Measurements from ENCODE around the gene SDR42E2.

SDR42E2 gene

GRCh38 chr16:22192261-22193062 lies 30.2 kb downstream of the SDR42E2 start:
- DNase-seq, result peak in 12 of 14 donors; percentile 14 to 63 (median 40)

GRCh38 chr16:22193063-22193411 lies 30.7 kb downstream of the SDR42E2 start:
- no peak for DNase-seq

- DNase-seq, result peak in 2 of 14 donors; percentile 9 to 33
Measured at GRCh38 chr16:22194707-22195444, 32.6 kb downstream of the SDR42E2 start.

GRCh38 chr16:22195445-22195694 lies 33.1 kb downstream of the SDR42E2 start:
- peak in 1 of 14 donors; percentile 41 for DNase-seq

GRCh38 chr16:22195695-22196558 lies 33.6 kb downstream of the SDR42E2 start:
- peak; percentile 25 to 91 (median 86) for DNase-seq

- peak in 1 of 14 donors; percentile 19 for DNase-seq
Measured at GRCh38 chr16:22196559-22197168, 34.4 kb downstream of the SDR42E2 start.

DNA sequence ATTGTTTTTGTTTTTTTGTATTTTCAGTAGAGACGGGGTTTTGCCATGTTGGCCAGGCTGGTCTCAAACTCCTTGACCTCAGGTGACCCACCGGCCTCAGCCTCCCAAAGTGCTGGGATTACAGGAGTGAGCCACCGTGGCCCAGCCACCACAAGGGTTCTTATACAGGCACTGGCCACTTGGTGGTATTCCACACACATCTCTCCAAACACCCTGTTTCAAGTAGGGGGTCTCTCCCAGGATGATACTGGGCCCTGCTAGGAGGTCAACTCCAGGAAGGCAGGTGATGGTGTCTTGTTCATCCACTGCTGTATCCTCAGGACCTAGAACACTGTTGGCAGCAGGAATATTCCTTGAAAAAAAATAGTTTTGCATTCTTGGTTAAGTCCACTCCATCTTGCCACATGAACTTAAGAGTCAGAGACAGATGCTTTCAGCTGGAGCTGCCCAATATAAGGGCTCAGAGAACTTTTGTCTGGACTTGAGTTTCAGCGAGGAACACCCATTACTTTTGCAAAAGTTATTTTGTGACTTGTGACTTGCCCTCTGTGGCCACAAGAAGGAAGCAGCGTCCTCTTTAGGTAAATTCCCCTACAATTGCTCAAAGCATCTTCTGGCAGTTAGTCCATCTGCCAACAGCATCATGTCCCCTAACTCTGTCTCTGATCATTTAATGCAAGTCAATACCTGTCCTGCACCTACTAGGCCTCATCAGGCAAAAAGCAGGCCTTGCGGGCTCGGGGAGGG lies 36.4 kb downstream of the SDR42E2 start:
- DNase-seq, result no peak

DNA sequence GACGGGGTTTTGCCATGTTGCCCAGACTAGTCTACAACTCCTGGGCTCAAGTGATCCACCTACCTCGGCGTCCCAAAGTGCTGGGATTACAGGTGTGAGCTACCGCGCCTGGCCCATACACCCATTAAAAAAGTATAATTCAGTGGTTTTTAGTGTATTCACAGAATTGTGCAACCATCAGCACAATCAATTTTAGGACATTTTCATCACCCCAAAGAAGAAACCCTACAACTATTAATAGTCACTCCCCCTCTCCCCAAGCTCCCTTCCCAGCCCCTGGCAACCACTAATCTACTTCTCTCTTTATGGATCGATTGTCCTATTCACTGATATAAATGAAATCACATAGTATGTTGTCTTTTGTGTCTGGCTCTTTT lies 39.9 kb downstream of the SDR42E2 start:
- DNase-seq, result no peak

- DNase-seq, result no peak
Measured at GRCh38 chr16:22203091-22203490, 40.8 kb downstream of the SDR42E2 start.

- no peak for DNase-seq
Measured at GRCh38 chr16:22204091-22204655, 41.9 kb downstream of the SDR42E2 start.

DNA sequence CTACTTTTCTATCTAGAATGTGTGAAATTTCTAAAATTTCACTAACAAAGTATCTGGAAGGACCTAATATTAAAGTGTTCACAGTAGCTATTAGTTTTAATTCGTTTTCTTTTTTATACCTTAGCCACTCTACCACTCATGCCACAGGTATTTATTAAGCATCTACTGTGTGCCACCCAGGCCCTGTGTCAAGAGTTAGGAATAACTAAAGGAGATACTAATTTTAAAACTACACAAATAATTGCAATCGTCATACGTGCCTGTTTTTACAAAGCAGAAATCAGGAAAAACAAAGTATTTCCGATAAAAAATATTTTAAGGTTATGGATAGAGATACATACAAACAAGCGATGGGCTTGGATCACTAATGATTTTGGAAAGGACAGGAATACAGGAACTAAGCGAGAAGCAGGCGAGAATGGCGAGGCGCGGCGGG lies 43.3 kb downstream of the SDR42E2 start:
- no peak for DNase-seq

DNA sequence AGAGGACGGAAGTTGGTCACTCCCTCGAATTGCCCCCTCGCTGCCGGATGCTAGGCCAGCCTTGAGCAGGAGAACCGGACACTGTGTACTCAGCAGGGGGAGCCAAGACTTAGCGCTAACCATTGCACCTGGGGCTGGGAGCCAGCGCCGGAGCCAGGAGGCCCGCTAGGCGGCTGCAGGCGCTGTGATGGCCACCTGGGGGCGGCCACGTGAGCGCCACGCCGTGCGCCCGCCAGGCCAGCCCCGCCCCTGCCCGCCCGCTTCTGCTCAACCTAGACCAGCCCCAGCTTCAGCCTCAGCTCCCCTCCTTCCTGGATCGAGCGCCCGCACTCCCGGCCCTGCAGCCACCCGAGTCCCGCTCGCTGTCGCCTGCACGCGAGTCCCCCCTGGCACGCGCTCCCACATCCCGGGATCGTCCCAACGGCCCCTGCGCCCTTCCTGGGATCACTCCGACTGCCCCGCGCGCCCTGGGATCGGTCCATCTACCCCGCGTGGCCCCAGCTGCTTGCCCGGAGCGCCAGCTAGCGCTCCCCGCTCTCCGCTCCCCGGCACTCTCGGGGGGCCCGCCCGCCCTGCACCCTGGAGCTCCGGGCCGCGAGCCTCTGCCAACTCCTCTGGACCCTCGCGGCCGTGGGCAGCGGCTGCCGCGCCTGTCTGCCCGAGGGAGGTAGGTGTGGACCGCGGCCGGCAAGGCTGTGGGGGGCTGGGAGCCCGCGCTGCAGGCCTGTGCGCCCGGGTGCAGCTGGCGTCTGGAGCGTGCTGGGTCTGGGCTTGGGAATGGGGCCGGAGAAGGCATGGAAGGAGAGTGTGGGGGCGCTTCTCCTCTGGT lies 43.9 kb downstream of the SDR42E2 start, which contains the start of gene EEF2K:
EEF2K (plus strand) TSS at position 266 of the 829 bp plus-strand sequence. CDS start 19,452 bp downstream, outside the sequence.
- DNase-seq, result peak; percentile 40 to 83 (median 70)

GRCh38 chr16:22206842-22207714 lies 44.8 kb downstream of the SDR42E2 start:
- DNase-seq, result peak in 12 of 14 donors; percentile 30 to 75 (median 56)

- peak in 1 of 14 donors; percentile 45 for DNase-seq
Measured at GRCh38 chr16:22207715-22208360, 45.5 kb downstream of the SDR42E2 start.

DNA sequence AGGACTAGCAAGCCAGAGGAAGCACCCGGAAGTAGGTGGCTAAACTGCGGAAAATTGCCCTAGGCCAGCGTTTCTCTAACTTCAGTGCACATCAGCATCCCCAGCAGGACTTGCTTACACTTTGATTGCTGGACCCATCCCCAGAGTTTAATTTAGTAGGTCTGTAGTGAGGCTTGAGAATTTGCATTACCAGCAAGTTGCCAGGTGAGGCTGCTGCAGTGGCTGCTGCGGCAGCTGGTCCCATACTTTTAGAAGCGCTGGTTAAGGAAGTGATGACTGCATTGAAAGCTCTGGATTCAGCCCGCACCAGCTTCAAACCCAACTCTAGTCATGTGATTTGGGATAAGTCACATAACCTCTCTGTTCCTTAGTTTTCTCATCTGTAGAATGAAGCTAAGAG lies 48.0 kb downstream of the SDR42E2 start:
- DNase-seq, result no peak

DNA sequence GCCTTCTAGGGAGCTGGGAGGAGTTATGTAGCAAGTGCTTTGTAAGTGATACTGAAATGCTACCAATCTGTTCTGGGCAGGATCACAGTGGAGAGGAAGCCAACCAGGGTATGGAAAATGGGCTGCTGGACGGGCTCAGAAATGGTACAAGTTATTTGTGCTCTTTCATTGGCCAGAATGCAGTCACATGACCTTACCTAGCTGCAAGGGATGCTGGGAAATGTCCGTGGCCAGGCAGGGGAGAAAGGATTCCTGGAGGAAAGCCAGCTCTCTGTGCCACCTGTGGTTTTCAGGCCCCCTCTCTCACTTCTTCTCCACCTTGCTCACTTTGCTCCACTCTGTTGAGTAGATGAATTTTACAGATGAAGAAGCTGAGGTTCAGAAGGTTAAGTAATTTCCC lies 48.5 kb downstream of the SDR42E2 start:
- DNase-seq, result no peak

- peak in 1 of 14 donors; percentile 55 for DNase-seq
Measured at GRCh38 chr16:22213236-22213635, 50.9 kb downstream of the SDR42E2 start.

DNA sequence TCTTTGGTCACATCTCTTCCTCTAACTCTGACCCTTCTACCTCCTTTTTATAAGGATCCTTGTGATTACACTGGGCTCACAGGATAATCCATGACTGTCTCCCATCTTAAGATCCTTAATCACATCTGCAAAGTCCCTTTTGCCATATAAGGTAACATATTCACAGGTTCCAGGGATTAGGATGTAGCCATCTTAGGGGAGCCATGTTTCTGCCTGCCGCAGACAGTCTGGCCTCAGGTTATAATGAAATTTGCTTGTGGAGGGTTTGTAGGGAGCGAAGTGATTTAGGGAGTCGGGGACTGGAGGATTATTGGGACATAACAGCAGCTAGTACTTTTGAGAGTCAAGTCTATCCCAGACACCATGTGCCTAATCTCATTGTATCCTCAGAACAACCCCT lies 51.5 kb downstream of the SDR42E2 start:
- DNase-seq, result no peak

- no peak for DNase-seq
Measured at GRCh38 chr16:22214402-22214801, 52.1 kb downstream of the SDR42E2 start.
